NB4 (cell line): ENCODE measurements around the gene IKZF3.

ENCODE experiments used
- CTCF ChIP-seq: IDR thresholded peaks from one replicate; pipeline ENCODE4 v1.5.1; 2012; ENCODE audit warnings: low read depth, low read length
- MAX ChIP-seq: IDR thresholded peaks from 2 replicates; pipeline ENCODE4 v1.6.1; 2011; ENCODE audit warnings: low read depth, low read length
- POLR2A ChIP-seq: IDR thresholded peaks from 2 replicates; pipeline ENCODE4 v1.6.1; 2011; ENCODE audit warnings: mild to moderate bottlenecking; ENCODE audit not compliant: insufficient read length; ENCODE audit errors: extremely low read depth

- no peak for TF ChIP-seq POLR2A
- TF ChIP-seq CTCF = no peak
- no peak for TF ChIP-seq MAX
Measured at GRCh38 chr17:39775031-39775430, 89.1 kb downstream of the IKZF3 start.
